ENCODE data around the gene SYT14.

The SYT14 gene

DNA sequence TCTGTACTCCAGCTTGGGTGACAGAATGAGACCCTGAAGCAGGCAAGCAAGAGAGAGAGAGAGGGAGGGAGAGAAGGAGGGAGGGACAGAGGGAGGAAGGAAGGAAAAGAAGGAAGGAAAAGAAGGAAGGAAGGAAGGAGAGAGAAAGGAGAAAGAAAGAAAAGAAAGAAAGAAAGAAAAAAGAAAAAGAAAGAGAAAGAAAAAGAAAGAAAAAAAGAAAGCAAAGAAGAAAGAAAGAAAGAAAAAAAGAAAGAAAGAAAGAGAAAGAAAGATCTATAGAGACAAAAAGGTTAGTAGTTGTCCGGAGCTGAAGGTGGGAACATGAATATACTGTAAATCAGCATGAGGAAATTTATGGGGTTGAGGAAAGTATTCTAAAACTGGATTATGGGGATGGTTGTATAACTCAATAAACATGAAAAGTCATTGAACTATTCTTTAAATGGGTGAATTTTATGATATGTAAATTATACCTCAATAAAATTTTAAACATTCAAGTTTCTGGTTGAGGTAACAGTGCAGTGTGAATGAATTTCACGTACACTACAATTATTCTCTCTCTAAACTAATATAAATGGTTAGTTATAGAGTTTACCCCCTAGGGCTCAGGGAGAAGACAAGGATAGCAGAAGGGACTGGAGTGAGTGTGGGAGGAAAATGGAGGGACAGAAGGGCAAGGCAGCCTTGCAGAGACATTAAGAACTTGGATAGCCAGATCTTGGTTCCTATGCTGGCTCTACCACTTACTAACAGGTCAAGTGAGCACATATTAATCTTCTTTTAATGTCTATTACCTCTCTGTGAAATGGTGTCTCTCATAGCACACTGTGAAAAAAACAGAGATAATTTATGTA, 269.8 kb downstream of the SYT14 start:
- no peak for DNase-seq (ENCODE audit: low read depth in 2 of 2)

DNA sequence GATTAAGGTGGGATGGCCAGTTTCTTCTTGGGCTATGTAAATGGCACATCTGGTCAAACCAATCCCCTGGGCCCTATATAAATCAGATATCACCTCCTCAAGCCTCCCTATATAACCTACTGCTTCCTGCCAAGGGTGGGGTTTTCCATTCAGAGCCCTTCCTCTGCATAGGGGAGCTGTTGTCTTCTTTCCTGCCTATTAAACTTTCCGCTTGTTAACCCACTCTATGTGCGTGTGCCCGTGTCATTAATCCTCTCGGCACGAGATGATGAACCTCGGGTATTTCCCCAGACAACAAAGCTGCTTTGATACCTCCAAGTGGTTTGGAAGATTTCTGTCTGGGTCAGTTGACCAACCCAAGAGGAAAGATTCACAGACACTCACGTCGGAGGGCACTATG, 275.3 kb downstream of the SYT14 start:
- DNase-seq (ENCODE audit: low read depth in 2 of 2), result no peak

GRCh38 chr1:210214573-210215409, 276.8 kb downstream of the SYT14 start:
- DNase-seq (ENCODE audit: low read depth in 2 of 2), result no peak

DNA sequence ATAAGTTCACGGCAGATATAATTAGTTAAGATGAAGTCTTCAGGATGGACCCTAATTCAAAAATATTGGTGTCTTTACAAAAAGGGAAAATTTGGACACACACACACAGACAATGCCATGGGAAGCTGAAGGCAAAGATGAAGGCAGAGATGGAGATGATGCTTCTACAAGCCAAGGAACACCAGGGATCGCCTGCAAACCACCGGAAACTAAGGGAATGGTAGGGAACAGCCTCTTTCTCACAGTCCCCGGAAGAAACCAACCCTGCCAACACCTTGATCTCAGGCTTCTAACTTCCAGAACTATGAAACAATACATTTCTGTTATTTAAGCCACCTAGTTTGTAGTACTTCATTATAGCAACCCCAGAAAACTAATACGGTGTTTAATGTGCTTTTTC, 279.5 kb downstream of the SYT14 start:
- DNase-seq (ENCODE audit: low read depth in 2 of 2), result no peak

DNA sequence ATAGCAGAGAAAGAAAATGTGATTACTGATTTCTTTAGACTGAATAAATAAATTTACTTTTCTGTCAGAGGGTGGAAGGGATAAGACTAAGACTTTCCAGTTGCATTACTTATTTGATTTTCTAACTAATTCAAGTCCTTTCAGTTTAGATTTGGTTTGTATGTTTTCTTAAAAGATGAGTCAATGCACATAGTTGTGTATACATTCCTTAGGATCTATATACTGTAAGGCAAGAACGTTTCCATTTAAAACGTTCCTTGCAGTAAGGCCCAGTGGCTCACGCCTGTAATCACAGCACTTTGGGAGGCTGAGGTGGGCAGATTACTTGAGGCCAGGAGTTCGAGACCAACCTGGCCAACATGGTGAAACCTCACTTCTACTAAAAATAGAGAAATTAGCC, 280.0 kb downstream of the SYT14 start:
- no peak for DNase-seq (ENCODE audit: low read depth in 2 of 2)

Data from stimulated activated CD8-positive, alpha-beta memory T cell treated with anti-CD3 and anti-CD28 coated beads, Interleukin-2, amount 100 ng/mL, for 48 hours (primary cell).